Activated CD4-positive, alpha-beta T cell treated with anti-CD3 and anti-CD28 coated beads for 1 hour (primary cell): Measurements from ENCODE around the gene PALM.
A peak's percentile ranks its signal among the peaks of the same experiment; 100 is the strongest.
"Not testable (repeated sequence)": the region's sequence is repeated elsewhere in the genome, so short reads cannot be mapped to it uniquely, and the experiment has no call there.

Experiments used
- DNase-seq: peaks from one replicate; pipeline ENCODE4 v3.0.0-alpha.2; 2020

The PALM gene

DNA sequence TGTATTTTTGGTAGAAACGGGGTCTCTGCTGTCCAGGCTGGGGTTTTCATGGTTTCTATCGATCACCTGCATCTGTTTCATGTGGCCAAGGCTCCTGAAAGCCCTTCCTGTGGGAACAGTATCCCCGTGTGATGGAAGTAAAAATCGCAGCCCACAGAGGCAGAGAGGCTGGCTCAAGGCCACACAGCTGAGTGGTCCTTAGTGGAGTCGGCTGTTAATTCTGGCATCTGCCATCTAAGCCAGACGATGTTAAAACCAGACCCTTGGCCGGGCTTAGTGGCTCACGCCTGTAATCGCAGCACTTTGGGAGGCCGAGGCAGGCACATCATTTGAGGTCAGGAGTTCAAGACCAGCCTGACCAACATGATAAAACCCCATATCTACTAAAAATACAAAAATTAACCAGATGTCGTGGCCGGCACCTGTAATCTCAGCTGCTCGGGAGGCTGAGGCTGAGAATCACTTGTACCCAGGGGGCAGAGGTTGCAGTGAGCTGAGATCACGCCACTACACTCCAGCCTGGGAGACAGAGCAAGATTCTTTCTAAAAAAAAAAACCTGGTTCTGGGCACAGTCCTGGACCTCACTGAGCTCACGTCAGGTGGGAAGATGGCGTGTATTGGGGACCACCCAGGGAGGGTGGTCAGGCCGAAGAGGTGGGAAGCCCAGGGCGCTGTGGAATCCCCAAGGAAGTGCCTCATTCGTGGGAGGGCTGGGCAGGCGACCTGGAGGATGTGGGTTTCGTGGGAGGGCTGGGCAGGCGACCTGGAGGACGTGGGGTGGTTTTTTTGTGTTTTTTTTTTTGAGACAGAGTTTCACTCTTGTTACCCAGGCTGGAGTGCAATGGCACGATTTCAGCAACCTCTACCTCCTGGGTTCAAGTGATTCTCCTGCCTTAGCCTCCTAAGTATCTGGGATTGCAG is 23.7 kb downstream of the PALM start:
- no peak for DNase-seq

DNA sequence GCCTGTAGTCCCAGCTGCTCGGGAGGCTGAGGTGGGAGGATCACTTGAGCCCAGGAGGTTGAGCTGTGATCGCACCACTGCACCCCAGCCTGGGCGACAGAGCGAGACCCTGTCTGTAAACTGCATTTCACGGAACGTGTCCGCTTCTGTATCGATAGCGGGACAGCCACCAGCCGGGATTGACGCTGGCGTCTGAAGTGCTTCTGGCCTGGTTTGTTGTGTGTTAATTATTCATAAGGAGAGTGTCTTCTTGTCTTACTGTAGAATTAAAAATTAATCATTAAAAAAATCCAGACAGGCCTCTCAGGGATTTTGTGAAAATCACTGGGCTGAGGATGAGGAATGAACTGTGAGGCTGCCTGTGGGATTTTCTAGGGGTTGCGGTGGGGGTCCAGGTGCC is 26.0 kb downstream of the PALM start:
- no peak for DNase-seq

DNA sequence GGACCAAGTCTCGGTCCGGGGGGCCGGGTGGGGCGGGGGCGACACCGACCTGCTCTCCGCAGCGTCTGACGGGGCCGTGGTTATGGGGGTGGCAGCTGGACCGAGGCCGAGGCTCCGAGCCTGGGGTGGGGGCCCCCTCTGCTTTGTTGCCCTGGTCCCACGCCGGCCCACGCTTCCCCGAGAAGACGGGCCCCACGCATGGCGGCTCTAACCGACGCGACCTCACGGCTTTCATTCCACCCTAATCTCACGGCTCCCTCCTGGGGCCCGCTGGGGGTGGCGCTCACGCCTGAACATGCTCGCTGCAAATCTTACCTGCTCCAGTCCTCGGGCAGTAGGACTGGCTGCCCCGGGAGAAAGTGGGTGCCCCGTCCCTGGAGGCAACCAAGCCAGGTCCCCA is 27.4 kb downstream of the PALM start:
- DNase-seq = no peak

GRCh38 chr19:737591-738093 is 28.9 kb downstream of the PALM start:
- peak; percentile 46 for DNase-seq

- no peak for DNase-seq
Observed at GRCh38 chr19:738509-739128, 29.9 kb downstream of the PALM start.

- DNase-seq = no peak
Observed at GRCh38 chr19:739998-740715, 31.4 kb downstream of the PALM start.

GRCh38 chr19:740816-741505 is 32.2 kb downstream of the PALM start:
- DNase-seq = not testable (repeated sequence)

GRCh38 chr19:741506-742131 is 32.9 kb downstream of the PALM start:
- no peak for DNase-seq

GRCh38 chr19:742540-743075 is 33.9 kb downstream of the PALM start:
- no peak for DNase-seq

DNA sequence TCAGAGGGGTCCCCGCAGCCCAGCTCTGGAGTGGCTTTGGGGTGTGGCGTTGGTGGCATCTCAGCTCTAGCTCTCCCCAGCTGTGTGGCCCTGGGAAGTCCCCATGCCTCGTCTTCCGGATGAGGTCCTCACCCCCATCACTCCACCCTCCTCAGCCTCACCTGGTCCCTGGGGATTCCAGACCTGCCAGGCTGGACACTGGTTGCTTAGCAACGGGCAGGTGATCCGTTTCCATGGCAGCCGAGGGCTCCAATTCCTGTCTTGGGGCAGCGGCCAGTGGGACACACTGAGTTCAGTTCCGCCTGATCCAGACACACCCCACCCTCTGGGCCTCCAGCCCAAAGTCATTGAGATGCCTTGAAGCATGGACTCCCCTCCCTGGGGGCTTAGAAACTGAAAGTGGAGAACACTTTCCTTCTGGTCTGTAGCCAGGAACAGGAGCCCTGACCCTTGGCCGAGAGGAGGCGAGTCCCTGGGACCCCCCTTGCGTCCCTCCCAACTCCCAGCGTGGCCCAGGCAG is 34.5 kb downstream of the PALM start:
- DNase-seq = no peak

- not testable (repeated sequence) for DNase-seq
Observed at GRCh38 chr19:745138-745537, 36.4 kb downstream of the PALM start.

DNA sequence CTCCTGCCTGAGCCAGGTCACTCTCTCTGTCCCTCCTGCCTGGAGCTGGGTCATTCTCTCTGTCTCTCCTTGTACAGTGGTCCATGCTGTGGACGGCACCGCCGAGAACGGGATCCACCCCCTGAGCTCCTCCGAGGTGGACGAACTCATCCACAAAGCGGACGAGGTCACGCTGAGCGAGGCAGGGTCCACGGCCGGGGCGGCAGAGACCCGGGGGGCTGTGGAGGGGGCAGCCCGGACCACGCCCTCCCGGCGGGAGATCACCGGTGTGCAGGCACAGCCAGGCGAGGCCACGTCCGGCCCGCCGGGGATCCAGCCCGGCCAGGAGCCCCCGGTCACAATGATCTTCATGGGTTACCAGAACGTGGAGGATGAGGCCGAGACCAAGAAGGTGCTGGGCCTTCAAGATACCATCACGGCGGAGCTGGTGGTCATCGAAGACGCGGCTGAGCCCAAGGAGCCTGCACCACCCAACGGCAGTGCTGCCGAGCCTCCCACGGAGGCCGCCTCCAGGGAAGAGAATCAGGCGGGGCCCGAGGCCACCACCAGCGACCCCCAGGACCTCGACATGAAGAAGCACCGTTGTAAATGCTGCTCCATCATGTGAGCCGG is 37.6 kb downstream of the PALM start:
- no peak for DNase-seq

DNA sequence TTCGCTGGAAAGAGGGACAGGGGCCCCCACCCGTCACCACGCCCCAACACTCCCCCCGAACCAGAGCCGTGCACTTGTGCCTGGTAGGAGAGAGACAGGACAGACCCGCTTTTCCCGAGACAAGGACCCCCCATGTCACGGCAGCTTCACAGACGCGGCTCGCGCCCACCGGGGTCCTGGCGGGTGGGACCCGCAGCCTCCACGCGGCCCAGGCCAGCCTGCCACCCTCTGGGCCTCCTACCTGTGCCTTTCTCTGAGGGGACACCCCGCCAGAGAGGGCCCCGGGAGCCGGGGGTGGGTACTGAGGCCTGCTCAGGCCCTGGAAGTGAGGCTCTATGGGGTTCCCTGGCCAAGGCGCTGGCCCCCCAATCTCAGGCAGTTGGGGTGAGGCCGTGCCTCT is 38.2 kb downstream of the PALM start:
- DNase-seq = no peak

DNA sequence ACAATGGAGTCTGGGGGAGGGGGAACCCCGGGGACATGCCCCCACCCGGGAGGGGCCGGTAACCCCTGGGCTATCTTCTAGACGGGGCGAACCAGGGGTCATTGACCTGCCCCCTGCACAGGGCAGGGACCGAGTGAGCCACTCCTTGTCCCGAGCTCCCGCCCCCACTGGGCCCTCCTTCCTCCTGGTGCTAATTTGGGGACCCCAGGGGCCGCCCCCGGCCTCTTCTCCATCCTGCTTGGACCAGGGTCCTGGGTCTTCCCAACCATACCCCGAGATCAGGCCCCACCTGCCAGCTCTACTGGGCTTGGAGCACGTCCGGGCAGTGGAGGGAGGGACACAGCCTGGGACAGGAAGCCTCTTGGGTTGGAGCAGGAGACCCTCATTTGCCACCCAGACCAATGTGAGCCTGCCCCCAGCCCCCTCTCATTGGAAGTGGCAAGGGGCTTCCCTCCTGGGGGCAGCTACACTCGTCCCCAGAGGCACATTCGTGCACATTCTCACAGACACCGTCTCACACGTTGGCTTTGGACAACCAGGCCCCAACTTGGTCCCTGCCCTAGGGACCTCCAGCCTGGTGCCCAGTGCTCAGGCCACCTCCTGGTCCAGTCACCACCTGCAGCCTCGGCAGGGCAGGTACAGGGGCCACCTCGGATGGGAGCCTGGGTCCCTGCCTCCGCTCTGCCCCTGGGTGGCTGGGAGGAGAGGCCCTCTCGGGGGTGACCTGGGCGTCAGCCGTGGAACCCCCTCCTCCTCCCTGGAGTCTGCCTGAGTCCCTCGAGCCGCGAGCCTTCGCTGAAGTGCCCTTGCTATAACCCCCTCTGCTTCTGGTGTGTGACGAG is 38.9 kb downstream of the PALM start:
- DNase-seq = no peak

DNA sequence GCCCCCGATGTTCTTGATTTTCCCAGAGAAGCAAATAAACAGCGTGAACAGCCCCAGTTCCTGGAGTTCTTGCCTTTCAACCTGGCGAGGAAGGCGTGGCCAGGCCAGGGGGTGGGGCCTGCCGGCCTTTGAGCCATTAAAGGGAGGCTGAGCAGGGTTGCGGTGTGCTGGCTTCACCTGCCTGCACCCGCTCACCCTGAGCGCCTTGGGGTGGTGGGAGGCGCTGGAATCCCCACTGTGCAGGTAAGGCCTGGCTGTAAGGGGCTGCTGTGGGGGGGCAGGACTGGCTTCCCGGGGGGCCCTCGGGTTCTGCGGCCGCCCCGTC is 39.5 kb downstream of the PALM start:
- DNase-seq = no peak

DNA sequence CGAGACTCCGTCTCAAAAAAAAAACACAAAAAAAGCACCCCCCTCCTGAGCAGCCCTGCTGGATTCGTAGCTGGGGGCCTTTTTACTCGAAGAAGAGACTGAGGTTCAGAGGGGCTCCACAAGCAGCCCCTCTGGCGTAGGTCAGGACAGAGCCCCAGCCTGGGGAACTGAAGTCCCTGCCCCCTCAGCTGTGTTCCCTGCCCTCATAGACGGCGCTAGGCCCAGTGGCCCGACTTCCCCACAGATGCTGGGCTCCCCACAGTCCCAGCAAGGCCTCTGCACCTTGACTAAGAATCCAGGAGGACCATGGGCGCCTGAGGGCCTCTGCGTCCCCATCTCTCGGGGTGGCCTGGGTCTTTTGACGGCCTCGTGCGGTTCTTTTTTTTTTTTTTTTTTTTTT is 41.1 kb downstream of the PALM start:
- DNase-seq = no peak

DNA sequence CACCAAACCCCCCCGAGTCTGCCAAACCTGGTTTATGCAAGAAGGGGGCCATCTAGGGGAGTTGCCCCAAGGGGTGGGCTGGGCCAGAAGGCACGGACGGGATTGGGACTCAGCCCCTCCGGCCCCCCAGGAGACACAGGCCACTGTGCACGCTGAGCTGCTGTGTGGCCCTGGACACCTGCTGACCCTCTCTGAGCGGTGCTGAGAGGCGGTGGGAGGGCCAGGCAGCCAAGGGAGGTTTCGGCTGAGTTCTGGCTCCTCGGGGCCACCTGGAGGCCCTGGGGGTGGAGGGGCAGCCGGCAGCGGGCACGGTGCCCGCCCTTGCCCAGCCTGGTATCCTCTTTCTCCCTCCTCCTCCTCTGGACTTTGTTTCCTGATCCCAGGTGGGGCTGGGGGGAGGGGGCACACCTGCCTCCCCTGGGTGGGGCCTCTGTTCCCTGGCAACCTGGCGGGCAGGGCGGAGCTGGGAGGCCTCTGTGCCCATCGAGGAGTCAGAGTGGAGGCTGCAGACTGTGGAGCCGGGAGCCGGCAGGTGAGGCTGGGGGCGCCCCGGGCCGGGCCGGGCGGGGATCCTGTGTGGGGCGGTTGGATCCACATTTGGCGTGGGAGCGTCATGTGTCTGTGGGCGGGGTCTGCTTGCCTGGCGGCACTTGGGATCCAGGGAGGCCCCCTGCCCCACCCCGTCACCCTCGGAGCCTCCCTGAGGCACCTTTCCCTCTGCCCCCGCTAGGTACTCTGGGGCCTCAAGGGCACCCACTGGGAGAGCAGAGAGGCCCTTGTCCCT is 42.1 kb downstream of the PALM start, which contains the start of gene MISP:
TSS of gene MISP (plus strand) at position 473 of the 784 bp plus-strand sequence. CDS start 5,835 bp downstream, outside the sequence.
- DNase-seq = no peak

DNA sequence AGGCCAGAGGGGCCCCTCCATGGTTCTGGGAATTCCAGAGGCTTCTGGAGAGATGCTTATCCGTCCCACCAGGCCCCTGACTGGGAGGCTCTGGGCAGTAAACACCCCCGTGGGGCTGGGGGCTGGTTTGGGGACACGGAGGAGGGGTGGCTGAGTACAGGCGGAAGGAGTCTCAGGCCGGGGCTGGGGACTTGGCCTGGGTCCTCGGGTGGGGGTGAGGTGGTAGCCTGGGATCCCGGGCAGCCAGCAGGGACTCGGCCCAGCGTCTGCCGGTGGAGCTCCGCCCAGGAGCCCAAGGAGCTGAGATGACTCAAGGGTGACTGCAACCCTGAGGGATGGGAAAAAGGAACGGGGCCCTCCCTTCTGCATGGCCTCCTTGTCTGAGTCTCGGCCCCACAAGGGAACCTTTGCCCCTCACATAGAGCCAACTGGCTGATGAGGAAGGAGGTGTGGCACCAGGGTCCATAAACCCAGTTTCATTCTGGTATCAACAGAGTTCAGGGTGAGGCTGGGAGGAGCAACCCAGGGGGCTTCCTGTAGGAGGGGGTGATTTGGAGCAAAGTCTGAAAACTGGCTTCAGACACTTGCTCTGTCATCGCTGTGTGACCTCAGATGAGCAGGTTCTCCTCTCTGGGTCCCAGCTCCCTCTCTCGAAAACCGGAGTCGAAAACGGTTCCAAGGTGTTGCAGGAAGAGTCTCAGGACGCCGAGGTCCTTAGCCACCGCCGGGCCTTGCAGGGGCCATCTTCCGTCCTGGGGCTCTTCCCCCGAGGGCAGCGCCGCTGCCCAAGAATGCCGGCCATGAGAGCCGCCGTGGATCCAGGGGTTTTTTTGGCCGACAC is 43.0 kb downstream of the PALM start:
- DNase-seq = no peak
